ENCODE data around the gene ASXL2.

DNA sequence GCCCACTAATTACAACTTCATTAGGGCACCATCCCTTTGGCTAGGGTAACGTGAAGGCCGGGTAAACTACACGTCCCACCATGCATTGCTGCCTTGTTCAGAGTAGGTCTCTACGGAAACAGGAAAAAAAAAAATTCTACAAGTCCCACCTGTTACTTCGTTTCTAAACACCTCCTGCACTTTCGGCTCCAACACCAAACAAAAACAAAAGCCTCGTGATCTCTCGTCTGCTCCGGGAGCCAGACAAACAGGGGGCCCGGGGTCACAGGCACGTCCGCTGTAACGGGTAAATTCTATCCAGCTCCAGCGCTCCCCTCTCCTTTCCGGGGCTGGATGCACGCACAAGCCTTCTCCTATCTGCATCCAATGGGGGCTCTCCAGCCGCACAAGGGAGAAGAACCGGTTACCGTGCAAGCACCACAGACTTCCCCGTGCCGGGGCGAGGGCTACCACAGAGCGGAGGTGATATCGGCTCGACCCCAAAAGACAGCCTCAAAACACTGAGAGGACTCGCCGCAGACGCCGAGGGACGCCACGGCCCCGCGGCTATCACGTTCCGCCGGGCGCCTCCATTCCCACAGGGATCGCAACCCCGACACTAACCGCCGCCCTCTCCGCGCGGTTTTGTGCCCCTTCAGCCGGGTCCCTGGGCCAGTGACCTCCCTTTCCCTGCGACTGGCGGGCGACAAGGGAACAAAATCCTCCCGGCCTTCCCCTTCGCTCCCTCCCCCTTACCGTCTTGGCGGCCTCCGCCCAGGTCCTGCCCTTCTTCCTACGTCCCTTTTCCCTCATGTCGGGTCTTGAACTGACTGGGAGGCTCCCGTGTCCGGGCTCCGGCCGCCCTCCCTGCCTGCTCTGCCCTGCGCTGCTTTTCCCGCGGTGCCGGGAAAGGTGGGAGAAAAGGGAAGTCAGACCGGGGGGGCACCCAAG lies 591 bp downstream of the ASXL2 start:
- TF ChIP-seq POLR2A (IDR thresholded peaks at IDR 0.05; ENCODE audit: low read length) (peak; percentile 78), GATA1 (IDR thresholded peaks at IDR 0.05; ENCODE audit: low read depth, low read length) (no peak)

All from erythroblast (primary cell).